ENCODE data around the gene RAB30.

DNA sequence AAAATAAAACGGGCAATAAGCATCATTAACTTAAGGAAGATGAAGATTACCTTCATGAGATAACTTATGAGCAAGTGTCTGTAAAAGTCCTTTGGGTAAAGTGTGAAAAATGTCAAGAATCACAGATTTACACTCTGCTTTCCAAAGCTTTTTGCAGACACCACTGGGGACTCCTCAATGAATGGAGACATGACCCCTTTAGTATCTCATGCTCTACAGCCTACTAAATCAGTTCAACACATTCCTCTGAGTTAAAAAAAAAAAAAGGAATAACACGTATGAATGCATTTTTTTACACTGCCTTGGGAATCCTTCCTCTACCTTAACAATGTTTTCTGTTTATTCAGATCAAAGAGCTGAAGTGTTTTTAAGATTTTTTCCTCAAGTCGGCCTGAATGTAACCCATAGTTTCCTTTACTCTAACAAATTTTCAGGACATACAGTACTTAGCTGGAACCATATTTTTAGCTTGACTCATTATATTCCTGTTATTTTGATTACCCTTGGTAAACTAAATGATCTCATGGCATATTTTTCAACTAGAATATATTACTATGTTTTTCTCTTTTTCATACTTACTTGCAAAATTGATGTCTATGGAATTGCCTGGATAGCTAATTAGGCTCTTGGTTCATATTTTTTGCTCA is 25.9 kb upstream of the RAB30 start:
- TF ChIP-seq YY1 (IDR thresholded peaks at IDR 0.05; ENCODE audit: insufficient read depth, insufficient read length) (no peak), ZNF274 (IDR thresholded peaks at IDR 0.05; ENCODE audit: low read depth, low read length) (no peak)

Data from NT2/D1 (cell line).